HCEC 1CT (cell line): ENCODE measurements around the gene NHS.

ENCODE experiments used
- DNase-seq: peaks from one replicate; pipeline ENCODE4 v3.0.0-alpha.2; 2017

Gene NHS

GRCh38 chrX:17633546-17633945, 258.5 kb downstream of the NHS start:
- DNase-seq: no peak

- no peak for DNase-seq
Observed at GRCh38 chrX:17634542-17635207, 259.7 kb downstream of the NHS start.

GRCh38 chrX:17635231-17635630, 260.2 kb downstream of the NHS start:
- DNase-seq: no peak

GRCh38 chrX:17637235-17637634, 262.2 kb downstream of the NHS start:
- DNase-seq: no peak

- no peak for DNase-seq
Observed at GRCh38 chrX:17638731-17639130, 263.7 kb downstream of the NHS start.

- no peak for DNase-seq
Observed at GRCh38 chrX:17642891-17643290, 267.9 kb downstream of the NHS start.

- DNase-seq: no peak
Observed at GRCh38 chrX:17643528-17643927, 268.5 kb downstream of the NHS start.

- no peak for DNase-seq
Observed at GRCh38 chrX:17644001-17644400, 269.0 kb downstream of the NHS start.

GRCh38 chrX:17654116-17654515, 279.1 kb downstream of the NHS start:
- no peak for DNase-seq

- DNase-seq: no peak
Observed at GRCh38 chrX:17655211-17656034, 280.4 kb downstream of the NHS start.

- DNase-seq: no peak
Observed at GRCh38 chrX:17656035-17656418, 281.0 kb downstream of the NHS start.

GRCh38 chrX:17656556-17656955, 281.6 kb downstream of the NHS start:
- DNase-seq: no peak

GRCh38 chrX:17662391-17662790, 287.4 kb downstream of the NHS start:
- DNase-seq: no peak

- no peak for DNase-seq
Observed at GRCh38 chrX:17668929-17669328, 293.9 kb downstream of the NHS start.

GRCh38 chrX:17669458-17669857, 294.5 kb downstream of the NHS start:
- no peak for DNase-seq

GRCh38 chrX:17669891-17670290, 294.9 kb downstream of the NHS start:
- no peak for DNase-seq

GRCh38 chrX:17670874-17671273, 295.9 kb downstream of the NHS start:
- no peak for DNase-seq

- DNase-seq: no peak
Observed at GRCh38 chrX:17674601-17675000, 299.6 kb downstream of the NHS start.

- DNase-seq: no peak
Observed at GRCh38 chrX:17679261-17679660, 304.3 kb downstream of the NHS start.

GRCh38 chrX:17679820-17680219, 304.8 kb downstream of the NHS start:
- DNase-seq: no peak

GRCh38 chrX:17680732-17681413, 305.9 kb downstream of the NHS start:
- no peak for DNase-seq

GRCh38 chrX:17682259-17682658, 307.3 kb downstream of the NHS start:
- no peak for DNase-seq

- no peak for DNase-seq
Observed at GRCh38 chrX:17685026-17685425, 310.0 kb downstream of the NHS start.

- no peak for DNase-seq
Observed at GRCh38 chrX:17687648-17688047, 312.6 kb downstream of the NHS start.
